Measurements from ENCODE around the gene ITGA3. TPM values are rescaled to one million over a fixed set of nuclear protein-coding genes. Genes with fewer than 3 reads are reported as not detected.

Gene ITGA3
- total RNA-seq, 1 donor from 2014 or later: 57.8 TPM

- intact Hi-C loops (cut with DNase I): loop anchor here (1.0 kb wide), 1 partner anchor 61 kb away; no protein-coding TSS in a partner anchor
- no peak for DNase-seq (ENCODE audit: low spot score)
Observed at GRCh38 chr17:50087246-50087911, 31.5 kb downstream of the ITGA3 start.

GRCh38 chr17:50087912-50088405, 32.0 kb downstream of the ITGA3 start:
- intact Hi-C loops (cut with DNase I): loop anchor here (1.0 kb wide), 1 partner anchor 62 kb away; no protein-coding TSS in a partner anchor
- DNase-seq (ENCODE audit: low spot score): no peak

GRCh38 chr17:50088952-50089825, 33.3 kb downstream of the ITGA3 start:
- DNase-seq (ENCODE audit: low spot score): no peak
- intact Hi-C loops (cut with DNase I): no loop called here

DNA sequence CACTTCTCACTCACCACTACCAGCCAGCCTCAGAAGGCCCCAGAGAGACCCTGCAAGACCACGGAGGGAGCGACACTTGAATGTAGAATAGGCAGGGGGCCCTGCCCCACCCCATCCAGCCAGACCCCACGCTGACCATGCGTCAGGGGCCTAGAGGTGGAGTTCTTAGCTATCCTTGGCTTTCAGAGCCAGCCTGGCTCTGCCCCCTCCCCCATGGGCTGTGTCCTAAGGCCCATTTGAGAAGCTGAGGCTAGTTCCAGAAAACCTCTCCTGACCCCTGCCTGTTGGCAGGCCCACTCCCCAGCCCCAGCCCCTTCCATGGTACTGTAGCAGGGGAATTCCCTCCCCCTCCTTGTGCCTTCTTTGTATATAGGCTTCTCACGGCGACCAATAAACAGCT, 34.2 kb downstream of the ITGA3 start:
- DNase-seq (ENCODE audit: low spot score): no peak
- intact Hi-C loops (cut with DNase I): loop anchor here (5.0 kb wide), 1 partner anchor 207 kb away; no protein-coding TSS in a partner anchor

DNA sequence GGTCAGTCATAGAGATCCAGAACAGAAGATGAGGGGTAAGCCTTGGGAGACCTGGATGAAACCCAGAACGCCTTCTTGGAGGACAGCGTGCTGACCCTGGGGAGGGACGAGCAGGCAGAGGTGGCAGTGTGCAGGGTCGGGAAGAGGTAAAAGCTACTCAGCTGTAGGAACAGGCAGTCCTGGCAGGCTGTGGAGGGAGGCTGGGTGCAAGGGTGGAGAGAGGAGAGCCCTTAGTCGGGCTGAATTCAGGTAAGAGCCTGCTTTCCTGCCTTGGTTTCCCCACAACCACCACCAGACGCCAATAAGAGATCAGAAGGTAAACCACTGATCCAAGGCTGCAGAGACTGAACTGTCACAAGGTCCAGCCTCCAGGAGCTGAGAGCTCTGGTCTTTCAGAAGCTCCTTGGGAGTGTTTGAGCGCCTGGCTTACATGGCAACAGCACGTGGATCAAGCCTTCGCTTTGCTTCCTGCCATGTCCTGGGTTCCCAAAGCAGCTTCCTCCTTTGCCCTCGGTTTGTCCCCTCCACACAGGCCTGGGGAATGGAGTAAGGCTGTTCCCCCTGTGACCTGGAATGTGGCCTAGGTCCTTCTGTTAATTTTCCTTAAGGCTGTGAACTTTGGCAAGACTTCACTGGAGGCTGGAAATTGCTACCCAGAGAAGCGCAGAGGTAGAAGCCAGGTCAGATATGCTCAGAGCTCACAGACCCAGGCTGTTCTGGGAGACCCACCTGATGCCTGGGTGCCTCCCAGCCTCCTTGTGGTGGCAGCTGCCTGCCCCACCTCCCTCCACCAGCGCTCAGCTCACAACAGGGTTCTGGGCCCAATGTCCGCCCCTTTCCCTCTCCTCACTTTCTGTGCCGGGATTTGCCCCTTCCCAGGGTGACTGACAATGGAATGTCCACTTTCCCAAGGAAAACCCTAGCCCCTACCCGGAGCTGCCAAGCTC, 35.3 kb downstream of the ITGA3 start:
- no peak for DNase-seq (ENCODE audit: low spot score)

DNA sequence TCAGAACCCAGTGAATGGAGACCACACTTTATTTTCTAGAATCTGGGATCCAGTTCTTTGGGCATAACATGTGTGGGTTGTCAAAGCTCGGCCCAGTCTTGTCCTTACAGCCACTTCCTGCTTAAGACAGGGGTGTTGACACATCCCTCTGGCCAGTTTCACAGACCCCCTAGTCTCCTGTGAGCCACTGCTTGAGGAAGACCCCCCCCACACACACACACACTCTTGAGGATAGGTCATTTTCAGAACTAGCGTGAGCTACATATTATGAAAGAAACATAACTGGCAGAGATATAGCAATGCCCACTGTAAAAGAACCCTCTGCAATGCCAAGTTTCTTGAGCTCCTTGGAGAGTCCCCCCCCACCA, 36.0 kb downstream of the ITGA3 start:
- intact Hi-C loops (cut with DNase I): loop anchor here (5.0 kb wide), 1 partner anchor 205 kb away; no protein-coding TSS in a partner anchor
- DNase-seq (ENCODE audit: low spot score): no peak

More for the DNA sequence above, 35.3 kb downstream of the ITGA3 start:
- intact Hi-C loops (cut with DNase I): loop anchor here (5.0 kb wide), 1 partner anchor 206 kb away; no protein-coding TSS in a partner anchor

DNA sequence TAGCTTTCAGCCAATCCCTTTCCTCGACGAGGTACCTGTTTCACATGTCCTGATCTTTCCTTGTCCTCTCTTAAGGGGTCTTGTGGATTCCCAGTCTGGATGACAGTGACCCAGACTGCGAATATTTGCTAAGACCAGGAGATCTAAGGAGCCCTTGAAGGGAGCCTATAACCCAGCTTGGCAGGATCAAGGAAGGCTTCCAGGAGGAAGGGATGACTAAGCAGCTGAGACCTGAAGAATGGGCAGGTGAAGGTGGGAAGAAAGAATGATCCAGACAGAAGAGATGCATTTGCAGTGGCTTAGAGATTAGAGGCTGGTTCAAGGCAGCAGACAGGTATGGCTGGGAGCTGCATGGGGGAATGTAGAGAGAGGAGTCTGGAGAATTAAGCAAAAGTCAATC, 37.3 kb downstream of the ITGA3 start:
- intact Hi-C loops (cut with DNase I): loop anchor here (5.0 kb wide), 1 partner anchor 204 kb away; no protein-coding TSS in a partner anchor
- no peak for DNase-seq (ENCODE audit: low spot score)

GRCh38 chr17:50093807-50094206, 37.9 kb downstream of the ITGA3 start:
- no peak for DNase-seq (ENCODE audit: low spot score)
- intact Hi-C loops (cut with DNase I): loop anchor here (2.0 to 5.0 kb wide), 2 partner anchors 67 to 203 kb away; no protein-coding TSS in a partner anchor

GRCh38 chr17:50094243-50094752, 38.4 kb downstream of the ITGA3 start:
- DNase-seq (ENCODE audit: low spot score): peak; percentile 95
- intact Hi-C loops (cut with DNase I): loop anchor here (2.0 to 5.0 kb wide), 2 partner anchors 67 to 203 kb away; no protein-coding TSS in a partner anchor

DNA sequence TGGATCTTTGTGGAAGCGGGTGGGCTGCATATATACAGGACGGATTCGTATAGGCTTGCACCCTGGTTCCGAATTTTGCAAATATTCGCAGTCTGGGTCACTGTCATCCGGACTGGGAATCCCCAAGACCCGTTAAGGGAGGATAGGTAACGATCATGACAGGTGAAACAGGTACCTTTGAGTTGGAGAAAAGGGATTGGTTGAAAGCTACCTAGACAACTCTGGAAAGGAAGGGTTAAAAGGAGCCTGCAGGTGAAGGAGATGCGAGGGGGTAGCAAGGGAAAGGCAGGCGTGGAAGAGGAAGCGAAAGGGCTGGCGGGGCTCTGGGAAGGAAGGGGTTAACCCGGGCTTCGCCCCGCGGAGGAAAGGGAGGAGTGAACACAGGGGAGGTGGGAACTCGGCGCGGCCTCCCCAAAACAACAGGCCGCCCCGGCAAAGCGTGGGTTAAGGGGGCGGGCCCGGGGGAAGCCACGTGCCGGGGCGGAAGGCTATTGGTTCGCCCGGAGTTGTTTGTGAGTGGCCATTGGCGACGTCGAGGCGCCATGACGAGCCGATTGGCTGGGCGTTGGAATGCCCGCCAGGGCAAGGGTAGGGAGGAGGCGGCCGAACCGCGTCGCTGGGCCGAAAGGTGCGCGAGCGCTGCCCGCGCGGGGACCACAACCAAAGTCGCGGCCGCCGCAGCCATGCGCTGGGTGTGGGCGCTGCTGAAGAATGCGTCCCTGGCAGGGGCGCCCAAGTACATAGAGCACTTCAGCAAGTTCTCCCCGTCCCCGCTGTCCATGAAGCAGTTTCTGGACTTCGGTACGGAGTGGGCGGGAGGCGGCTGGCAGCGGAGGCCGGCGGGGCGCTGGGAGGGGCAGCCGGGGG, 39.1 kb downstream of the ITGA3 start, which contains the start of gene PDK2:
PDK2 (plus strand) TSS at position 599 of the 867 bp plus-strand sequence; CDS start at position 684, 85 bp downstream.
- peak; percentile 98 for DNase-seq (ENCODE audit: low spot score)
- intact Hi-C loops (cut with DNase I): loop anchor here (2.0 to 5.0 kb wide), 3 partner anchors 33 to 202 kb away; no protein-coding TSS in a partner anchor

DNA sequence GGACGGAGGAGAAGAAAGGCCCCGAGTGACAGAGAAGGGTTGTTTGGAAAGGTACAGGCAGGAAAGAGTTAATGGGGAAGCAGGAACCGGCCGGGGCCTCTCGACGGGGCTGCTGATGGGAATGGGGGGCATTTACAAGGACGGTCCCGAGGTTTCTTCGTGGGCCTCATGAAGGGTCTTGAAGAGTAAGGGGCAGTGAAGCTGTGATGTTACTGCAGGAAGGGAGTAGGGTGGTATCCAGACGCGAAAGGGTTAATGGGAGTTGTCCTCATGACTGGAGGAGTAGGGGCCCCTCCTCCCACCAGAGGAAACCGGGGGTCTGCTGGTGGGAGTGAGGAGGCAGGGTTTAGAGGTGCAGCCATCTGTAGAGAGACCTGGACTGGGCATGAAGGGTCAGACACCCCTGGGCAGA, 39.7 kb downstream of the ITGA3 start:
- intact Hi-C loops (cut with DNase I): loop anchor here (2.0 to 5.0 kb wide), 2 partner anchors 33 to 65 kb away; no protein-coding TSS in a partner anchor
- DNase-seq (ENCODE audit: low spot score): no peak

GRCh38 chr17:50096092-50096491, 40.2 kb downstream of the ITGA3 start:
- intact Hi-C loops (cut with DNase I): loop anchor here (5.0 kb wide), 1 partner anchor 34 kb away; no protein-coding TSS in a partner anchor
- DNase-seq (ENCODE audit: low spot score): no peak

DNA sequence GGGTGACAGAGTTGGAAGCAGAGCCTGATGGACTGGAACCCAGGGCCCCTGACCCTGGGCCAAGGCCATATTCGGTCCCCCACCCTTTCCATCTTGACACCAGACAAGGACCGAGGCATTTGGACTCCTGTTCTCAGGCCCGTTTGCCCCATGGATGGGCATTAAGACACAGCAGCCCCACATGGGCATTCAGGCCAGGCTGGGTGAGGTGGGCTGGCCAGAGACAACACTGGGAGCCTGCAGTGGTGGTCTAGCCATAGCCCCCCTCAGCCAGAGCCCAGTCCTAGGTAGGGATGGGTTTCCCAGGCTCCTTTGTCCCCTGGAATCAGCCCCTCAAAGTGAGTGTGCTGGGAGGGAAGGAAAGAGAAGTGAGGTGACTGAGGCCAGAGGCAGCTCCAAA, 40.8 kb downstream of the ITGA3 start:
- intact Hi-C loops (cut with DNase I): loop anchor here (5.0 kb wide), 1 partner anchor 34 kb away; no protein-coding TSS in a partner anchor
- no peak for DNase-seq (ENCODE audit: low spot score)

DNA sequence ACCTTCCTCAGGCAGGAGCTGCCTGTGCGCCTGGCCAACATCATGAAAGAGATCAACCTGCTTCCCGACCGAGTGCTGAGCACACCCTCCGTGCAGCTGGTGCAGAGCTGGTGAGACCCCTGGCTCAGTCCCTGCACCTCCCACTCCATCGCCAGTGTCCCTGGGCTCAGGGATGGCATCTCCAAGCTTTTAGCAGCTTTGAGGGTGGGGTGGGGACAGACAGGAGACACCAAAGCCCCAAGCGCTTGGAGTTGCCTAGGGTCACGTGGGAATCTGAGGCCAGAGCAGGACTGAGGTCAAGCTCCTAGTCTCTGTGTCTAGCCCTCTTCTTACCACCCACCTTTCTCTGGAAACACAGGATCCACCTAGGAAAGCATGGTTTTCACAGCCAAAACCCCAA, 41.5 kb downstream of the ITGA3 start:
- intact Hi-C loops (cut with DNase I): loop anchor here (5.0 kb wide), 1 partner anchor 35 kb away; no protein-coding TSS in a partner anchor
- no peak for DNase-seq (ENCODE audit: low spot score)

DNA sequence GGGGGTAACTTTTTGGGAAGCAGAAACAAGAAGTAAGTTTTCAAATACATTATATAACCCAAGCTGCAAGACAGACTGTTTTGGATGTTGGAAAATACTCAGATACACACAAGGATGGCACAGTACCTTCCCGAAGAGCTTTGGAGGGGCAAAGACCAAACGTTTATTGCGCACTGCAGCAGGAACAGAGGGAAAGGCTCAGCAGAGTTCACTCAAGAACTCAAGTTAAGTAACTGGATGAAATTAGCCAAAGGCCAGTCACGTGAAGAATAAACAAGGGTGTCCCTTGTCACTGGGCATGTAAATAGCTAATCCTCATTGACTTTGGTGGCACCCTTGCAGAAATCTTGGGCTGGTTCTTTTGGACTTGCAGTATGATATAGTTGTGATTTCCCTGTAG, 42.0 kb downstream of the ITGA3 start:
- DNase-seq (ENCODE audit: low spot score): no peak
- intact Hi-C loops (cut with DNase I): loop anchor here (5.0 kb wide), 1 partner anchor 36 kb away; no protein-coding TSS in a partner anchor

DNA sequence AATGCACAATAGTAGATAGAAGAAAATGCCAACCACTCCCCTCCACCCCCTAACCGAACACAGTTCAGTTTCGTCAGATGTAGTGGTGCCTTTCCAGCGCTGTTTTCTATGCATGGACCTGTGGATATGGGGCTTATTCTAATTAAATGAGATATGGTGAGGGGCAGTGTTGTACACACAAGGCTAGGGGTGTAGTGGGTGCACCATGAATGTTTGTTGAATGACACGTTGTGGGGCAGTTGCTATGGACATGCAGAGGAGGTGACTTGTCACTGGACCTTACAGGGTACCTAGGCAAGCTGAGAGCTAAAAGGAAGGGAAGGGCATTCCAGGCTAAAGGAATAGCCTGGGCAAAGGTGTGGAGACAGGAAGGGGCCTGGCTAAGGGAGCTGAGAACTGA, 42.7 kb downstream of the ITGA3 start:
- intact Hi-C loops (cut with DNase I): loop anchor here (5.0 kb wide), 1 partner anchor 36 kb away; no protein-coding TSS in a partner anchor
- no peak for DNase-seq (ENCODE audit: low spot score)

DNA sequence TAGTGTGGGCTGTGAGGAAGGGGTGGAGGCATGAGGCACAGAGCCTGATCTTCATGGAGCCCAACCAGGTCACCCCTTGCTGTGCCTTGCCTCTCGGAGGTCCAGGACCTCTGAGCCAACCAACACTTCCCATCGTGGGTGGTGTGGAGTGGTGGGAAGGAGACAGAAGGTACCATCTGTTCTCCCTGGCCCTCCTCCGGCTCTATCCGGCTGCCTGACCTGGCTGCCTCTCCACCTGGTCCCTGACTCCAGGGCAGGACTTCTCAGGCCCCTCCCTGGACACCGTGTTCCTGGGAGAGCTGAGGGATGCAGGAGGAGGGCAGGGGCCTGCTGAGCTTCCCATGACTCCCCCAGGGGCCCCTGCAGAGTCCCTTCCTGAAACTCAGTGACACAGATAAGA, 43.1 kb downstream of the ITGA3 start:
- DNase-seq (ENCODE audit: low spot score): no peak
- intact Hi-C loops (cut with DNase I): loop anchor here (5.0 kb wide), 1 partner anchor 37 kb away; no protein-coding TSS in a partner anchor

All from cardiac septum (tissue), 1 donor.